Mesodermal cell (in vitro differentiated cells): Measurements from ENCODE around the gene PTPRN2.

Experiments used
- H3K27ac ChIP-seq: 2 replicates; pipeline ENCODE4 v1.7.0; 2013; ENCODE audit warnings: mild to moderate bottlenecking, low read depth, low read length, moderate library complexity; ENCODE audit not compliant: severe bottlenecking
- H3K36me3 ChIP-seq: 2 replicates; pipeline ENCODE4 v1.7.1; 2013; ENCODE audit warnings: mild to moderate bottlenecking, low read length, moderate library complexity; ENCODE audit not compliant: control insufficient read depth, insufficient read depth
- H3K4me1 ChIP-seq: one replicate; pipeline ENCODE4 v1.7.1; 2013; ENCODE audit warnings: mild to moderate bottlenecking, low read length; ENCODE audit not compliant: insufficient read depth, control insufficient read depth, poor library complexity, severe bottlenecking
- H3K4me3 ChIP-seq: 2 replicates; pipeline ENCODE4 v1.7.0; 2013; ENCODE audit warnings: low read length, control low read depth, mild to moderate bottlenecking; ENCODE audit not compliant: insufficient read depth, poor library complexity, severe bottlenecking; ENCODE audit errors: extremely low read depth
- H3K9me3 ChIP-seq: 2 replicates; pipeline ENCODE4 v1.7.1; 2013; ENCODE audit warnings: mild to moderate bottlenecking, low read length, moderate library complexity; ENCODE audit not compliant: control insufficient read depth
- WGBS, 2 experiments: methylation state at CpG; one replicate each; pipeline ENCODE4 v1.1.5; 2013; ENCODE audit warnings: missing lambda C conversion rate in 2 of 2; ENCODE audit not compliant: insufficient coverage in 2 of 2; 5-methylcytosine and 5-hydroxymethylcytosine counted together

The PTPRN2 gene

DNA sequence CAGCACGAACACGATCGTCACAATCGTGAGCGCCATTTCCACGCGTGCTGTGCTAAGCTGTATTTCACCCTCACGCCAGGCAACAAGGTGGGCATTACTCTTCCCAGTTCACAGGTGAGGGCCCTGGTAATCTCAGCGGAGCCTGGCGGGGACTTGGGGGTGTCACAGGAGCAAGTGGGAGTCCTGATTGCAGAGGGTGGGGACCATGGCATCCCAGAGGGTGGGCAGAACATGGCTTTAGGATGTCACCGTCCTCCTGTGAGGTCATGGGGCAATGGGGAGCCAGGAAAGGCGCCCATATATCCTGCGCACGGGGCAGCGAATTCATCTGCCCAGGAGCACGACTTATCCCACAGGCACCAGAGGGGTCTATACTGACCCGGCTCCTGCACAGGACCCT, 761.1 kb downstream of the PTPRN2 start:
- no peaks in the 10 kb centered on the region for H3K4me1 ChIP-seq
- peaks cover 80% of the 10 kb centered on the region for H3K9me3 ChIP-seq
- H3K27ac ChIP-seq: no peak overlapping the region
- 87 to 88% methylated on average over 17 of the region's 17 CpGs for whole genome bisulfite sequencing, 2 experiments
- H3K4me3 ChIP-seq: no peak overlapping the region
- no peaks in the 10 kb centered on the region for H3K36me3 ChIP-seq

DNA sequence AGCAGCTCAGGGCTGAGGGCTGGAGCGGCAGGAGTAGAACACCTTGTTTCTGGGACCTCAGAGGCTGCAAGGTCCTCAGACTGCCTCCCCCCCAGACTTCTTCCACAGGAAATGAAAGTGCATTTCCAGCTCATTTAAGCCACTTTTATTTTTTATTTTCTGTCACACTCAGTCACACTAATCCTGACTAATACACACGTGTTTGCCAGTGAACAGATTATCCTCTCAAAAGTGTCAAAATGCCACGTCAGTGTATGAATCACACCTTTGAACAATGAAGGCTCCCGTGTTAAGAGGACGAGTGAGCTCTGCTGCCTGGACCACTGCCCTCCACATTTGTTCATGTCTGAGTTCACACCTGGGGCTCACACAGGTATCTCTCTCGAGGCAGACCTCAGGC, 762.3 kb downstream of the PTPRN2 start:
- no peaks in the 10 kb centered on the region for H3K36me3 ChIP-seq
- 58 to 59% methylated on average over 5 to 6 of the region's 6 CpGs for WGBS, 2 experiments
- H3K27ac ChIP-seq: no peak overlapping the region
- no peaks in the 10 kb centered on the region for H3K4me1 ChIP-seq
- no peak overlapping the region for H3K4me3 ChIP-seq
- H3K9me3 ChIP-seq: peaks cover 80% of the 10 kb centered on the region

DNA sequence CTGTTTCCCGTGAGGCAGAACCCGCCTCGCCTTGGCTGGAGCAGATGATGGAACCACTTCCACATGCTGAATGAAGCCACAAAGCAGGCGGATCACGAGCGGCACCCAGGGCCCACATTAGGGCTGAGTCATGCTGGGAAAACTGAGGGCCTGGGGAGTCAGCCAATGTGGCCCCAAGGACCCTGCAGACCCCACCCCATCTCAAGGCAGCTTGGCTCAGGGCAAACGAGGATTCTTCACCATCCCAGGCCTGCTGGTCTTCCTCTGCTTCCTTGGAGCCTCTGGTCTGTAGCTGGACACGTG, 762.9 kb downstream of the PTPRN2 start:
- no peaks in the 10 kb centered on the region for H3K36me3 ChIP-seq
- H3K27ac ChIP-seq: no peak overlapping the region
- 66 to 77% methylated on average over 8 of the region's 8 CpGs for WGBS, 2 experiments
- H3K4me1 ChIP-seq: no peaks in the 10 kb centered on the region
- no peak overlapping the region for H3K4me3 ChIP-seq
- peaks cover 85% of the 10 kb centered on the region for H3K9me3 ChIP-seq

DNA sequence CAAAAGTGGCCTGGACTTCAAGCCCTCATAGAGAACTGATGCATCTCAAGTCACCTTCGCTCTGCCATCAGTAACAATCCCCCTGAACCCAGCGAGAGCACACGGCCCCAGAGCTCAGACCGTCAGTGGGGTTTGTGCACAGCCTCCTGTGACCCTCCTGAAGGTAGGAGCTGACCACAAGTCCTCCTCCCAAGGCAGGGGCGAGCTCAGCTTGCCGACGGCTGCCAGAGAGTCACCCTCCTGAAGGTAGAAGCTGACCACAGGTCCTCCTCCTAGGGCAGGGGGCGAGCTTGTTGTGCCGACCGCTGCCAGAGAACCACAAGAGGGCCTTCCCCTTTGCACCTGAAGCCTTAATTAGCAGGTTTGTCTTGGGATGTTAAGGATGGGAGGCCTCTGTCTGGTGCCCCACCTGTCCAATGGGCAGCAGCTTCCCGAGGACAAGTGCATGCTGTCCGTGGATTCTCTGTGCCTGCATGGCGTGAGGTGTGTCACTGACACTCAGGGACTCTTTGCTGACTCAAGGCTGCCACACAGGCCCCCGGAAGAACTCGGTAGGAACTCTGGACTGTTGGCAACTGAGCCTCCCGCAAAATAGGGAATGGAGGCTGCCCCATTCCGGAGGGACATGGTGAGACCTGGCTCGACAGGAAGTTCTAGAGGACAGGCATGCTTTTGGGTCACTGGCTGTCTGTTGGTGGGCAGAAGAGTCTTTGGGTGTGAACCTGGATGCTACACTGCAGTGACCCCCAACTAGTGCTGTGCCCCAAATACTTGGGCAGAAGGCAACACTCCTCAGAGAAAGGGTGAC, 763.4 kb downstream of the PTPRN2 start:
- H3K9me3 ChIP-seq: peaks cover 83% of the 10 kb centered on the region
- no peaks in the 10 kb centered on the region for H3K4me1 ChIP-seq
- H3K36me3 ChIP-seq: no peaks in the 10 kb centered on the region
- no peak overlapping the region for H3K27ac ChIP-seq
- no peak overlapping the region for H3K4me3 ChIP-seq
- WGBS, 2 experiments: 59 to 65% methylated on average over 14 to 16 of the region's 18 CpGs

DNA sequence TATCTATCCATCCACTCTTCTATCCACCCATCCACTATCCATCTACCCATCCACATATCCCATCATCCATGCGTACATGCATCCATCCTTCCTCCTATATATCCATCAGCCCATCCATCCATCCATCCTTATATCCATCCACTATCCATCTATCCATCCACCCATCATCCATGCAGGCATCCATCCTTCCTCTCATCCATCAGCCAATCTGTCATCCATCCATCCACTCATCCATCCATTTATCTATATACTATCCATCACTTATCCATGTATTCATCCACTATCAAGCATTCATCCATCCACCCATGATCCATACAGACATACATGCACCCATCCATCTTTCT, 765.0 kb downstream of the PTPRN2 start:
- 86 to 95% methylated on average over 1 of the region's 1 CpG for WGBS, 2 experiments
- Histone ChIP-seq H3K36me3 (no peaks in the 10 kb centered on the region), H3K9me3 (peaks cover 82% of the 10 kb centered on the region), H3K4me3 (no peak overlapping the region), H3K27ac (no peak overlapping the region), H3K4me1 (no peaks in the 10 kb centered on the region)

DNA sequence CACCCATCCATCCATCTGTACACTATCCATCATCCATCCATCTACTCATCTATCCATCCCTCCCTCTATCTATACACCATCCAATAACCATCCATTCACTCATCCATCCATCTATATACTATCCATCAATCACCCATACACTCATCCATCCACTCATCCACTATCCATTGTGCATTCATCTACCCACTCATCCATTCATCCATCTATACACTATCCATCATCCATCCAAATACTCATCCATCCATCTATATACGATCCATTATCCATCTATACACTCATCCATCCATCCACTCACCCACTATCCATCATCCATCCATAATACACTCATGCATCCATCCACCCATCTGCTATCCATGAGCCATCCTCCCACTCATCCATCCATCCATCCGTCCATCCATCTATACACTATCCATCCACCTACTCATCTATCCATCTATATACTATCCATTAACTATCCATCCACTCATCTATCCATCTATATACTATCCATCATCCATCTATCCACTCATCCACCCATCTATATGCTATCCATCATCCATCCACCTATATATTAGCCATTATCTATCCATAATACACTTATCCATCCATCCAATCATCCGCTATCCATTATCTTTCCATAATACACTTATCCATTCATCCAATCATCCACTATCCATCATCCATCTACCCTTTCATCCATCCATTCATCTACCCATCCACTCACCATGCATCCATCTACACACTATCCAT, 765.5 kb downstream of the PTPRN2 start:
- Histone ChIP-seq H3K36me3 (no peaks in the 10 kb centered on the region), H3K9me3 (peaks cover 83% of the 10 kb centered on the region), H3K4me1 (no peaks in the 10 kb centered on the region), H3K27ac (no peak overlapping the region), H3K4me3 (no peak overlapping the region)
- WGBS, 2 experiments: 80 to 83% methylated on average over 3 of the region's 3 CpGs

DNA sequence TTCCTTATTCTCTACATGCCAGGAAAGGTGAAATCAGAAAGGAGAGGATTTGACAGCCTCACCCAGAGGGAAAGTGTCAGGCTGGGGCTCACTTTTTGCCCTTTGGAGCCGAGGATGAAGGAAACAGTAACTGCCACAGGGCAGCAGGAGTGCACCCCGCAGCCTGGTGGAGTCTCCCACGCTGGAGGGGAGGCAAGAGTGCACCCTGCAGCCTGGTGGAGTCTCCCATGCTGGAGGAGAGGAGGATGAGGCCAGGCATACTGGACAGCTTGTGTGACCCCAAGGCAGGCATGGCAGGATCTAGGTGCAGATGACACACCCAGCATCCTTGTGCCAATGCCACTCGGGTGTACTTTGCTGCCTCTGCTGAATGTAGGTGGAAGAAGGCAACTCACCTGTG, 766.8 kb downstream of the PTPRN2 start:
- H3K36me3 ChIP-seq: no peaks in the 10 kb centered on the region
- peaks cover 88% of the 10 kb centered on the region for H3K9me3 ChIP-seq
- H3K4me3 ChIP-seq: no peak overlapping the region
- 43 to 48% methylated on average over 3 to 4 of the region's 4 CpGs for WGBS, 2 experiments
- H3K27ac ChIP-seq: no peak overlapping the region
- H3K4me1 ChIP-seq: no peaks in the 10 kb centered on the region

DNA sequence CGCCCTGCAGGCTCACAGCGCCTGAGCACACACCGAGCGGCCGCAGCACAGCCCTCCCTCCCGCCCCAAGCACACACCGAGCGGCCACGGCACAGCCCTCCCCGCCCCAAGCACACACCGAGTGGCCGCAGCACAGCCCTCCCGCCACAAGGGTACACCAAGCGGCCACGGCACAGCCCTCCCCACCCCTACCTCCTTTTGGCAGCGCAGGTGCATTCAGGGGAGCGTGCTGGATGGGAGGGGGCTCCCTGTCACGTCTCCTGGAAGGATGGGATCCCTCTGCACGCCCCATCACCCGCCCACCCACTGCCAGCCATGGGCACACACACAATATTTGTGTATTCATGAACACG, 768.2 kb downstream of the PTPRN2 start:
- H3K4me3 ChIP-seq: no peak overlapping the region
- H3K4me1 ChIP-seq: no peaks in the 10 kb centered on the region
- H3K36me3 ChIP-seq: no peaks in the 10 kb centered on the region
- peaks cover 79% of the 10 kb centered on the region for H3K9me3 ChIP-seq
- no peak overlapping the region for H3K27ac ChIP-seq
- 86 to 93% methylated on average over 11 to 15 of the region's 21 CpGs for WGBS, 2 experiments

DNA sequence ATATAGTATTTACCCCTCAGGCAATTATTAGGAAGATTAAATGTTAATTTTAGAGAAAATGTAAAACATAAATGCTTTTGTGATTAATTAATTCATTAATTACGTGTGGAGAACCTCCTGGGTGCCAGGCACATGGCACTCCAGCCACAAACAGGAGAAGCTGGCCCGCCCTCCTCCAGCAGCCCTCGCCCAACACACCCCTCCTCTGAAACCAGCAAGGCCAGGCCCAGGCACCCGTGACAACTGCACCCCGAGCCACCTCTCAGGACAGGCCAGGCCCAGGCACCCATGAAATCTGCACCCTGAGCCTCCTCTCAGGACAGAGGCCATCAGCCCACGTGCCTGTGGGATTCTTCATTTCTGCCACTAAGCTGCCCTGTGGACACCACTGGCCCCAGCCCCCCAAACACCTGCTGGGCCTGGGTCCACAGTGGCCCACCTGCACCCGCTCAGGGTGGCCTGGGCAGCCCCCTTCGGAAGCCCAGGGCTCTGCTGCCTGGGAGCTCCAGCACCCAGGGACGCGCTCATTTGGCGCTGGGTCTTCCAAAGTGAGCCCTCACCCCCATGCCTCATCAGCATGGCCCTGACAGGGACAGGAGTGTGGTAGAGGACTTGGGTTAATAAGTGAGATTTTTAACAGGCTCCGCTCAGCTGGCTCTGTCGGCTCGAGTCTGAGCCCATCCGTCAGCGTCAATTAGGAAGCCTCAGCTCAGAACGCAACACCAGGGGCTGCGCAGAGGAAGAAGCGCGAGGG, 768.7 kb downstream of the PTPRN2 start:
- Histone ChIP-seq H3K4me3 (no peak overlapping the region), H3K36me3 (no peaks in the 10 kb centered on the region), H3K4me1 (no peaks in the 10 kb centered on the region), H3K9me3 (peaks cover 73% of the 10 kb centered on the region), H3K27ac (no peak overlapping the region)
- WGBS, 2 experiments: 77% methylated on average over 14 of the region's 20 CpGs

DNA sequence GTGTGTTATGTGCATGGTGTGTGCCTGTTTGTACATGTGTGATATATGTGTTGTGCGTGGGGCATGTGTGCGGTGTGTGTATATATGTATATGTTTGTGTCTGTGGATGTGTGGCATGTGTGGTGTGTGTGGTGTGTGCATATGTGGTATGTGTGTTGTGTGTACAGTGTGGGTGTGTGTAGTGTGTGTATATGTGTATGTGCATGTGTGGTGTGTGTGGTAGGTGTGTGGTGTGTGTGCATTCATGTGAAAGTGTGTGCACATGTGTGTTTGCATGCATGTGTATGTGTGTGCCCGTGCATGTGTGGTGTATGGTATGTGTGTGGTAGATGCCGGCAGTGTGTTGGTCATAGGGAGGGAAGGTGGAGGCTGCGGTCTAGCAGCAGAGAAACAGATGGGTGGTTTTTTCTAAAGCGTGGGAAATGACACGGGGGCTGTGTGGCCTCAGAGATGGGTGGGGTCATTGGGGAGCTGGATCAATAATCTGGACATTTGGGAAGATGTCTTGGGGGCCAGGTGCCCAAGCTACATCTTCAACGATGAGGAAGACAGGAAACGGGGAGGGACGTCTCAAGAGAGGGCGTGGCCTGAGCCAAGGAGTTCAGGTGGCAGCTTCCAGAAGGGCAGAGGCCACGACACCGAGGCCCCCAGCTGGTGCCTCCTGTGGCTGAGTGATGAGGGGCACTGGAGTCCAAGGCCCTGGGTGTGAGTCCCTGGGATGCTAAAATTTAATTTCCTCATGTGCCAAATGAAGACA, 769.5 kb downstream of the PTPRN2 start:
- no peaks in the 10 kb centered on the region for H3K36me3 ChIP-seq
- no peak overlapping the region for H3K27ac ChIP-seq
- WGBS, 2 experiments: 74 to 76% methylated on average over 8 to 12 of the region's 13 CpGs
- H3K4me1 ChIP-seq: no peaks in the 10 kb centered on the region
- H3K9me3 ChIP-seq: peaks cover 73% of the 10 kb centered on the region
- no peak overlapping the region for H3K4me3 ChIP-seq
